ENCODE data around the gene FAAP20.

The FAAP20 gene

GRCh38 chr1:2176615-2177014 lies 18.0 kb downstream of the FAAP20 start:
- H3K4me3 ChIP-seq (ENCODE audit: low read length) = no peak overlapping the region
- no peak for TF ChIP-seq ZNF274 (IDR thresholded peaks at IDR 0.05; ENCODE audit: low read depth, low read length)

- no peak for TF ChIP-seq ZNF274 (IDR thresholded peaks at IDR 0.05; ENCODE audit: low read depth, low read length)
Measured at GRCh38 chr1:2175681-2176454, 18.7 kb downstream of the FAAP20 start.

GRCh38 chr1:2175055-2175414 lies 19.5 kb downstream of the FAAP20 start:
- no peak for TF ChIP-seq ZNF274 (IDR thresholded peaks at IDR 0.05; ENCODE audit: low read depth, low read length)
- H3K4me3 ChIP-seq (ENCODE audit: low read length) = no peak overlapping the region

More at GRCh38 chr1:2175681-2176454, 18.7 kb downstream of the FAAP20 start:
- no peak overlapping the region for H3K4me3 ChIP-seq (ENCODE audit: low read length)

GRCh38 chr1:2174348-2175054 lies 20.1 kb downstream of the FAAP20 start:
- H3K4me3 ChIP-seq (ENCODE audit: low read length) = no peak overlapping the region
- no peak for TF ChIP-seq ZNF274 (IDR thresholded peaks at IDR 0.05; ENCODE audit: low read depth, low read length)

GRCh38 chr1:2173546-2174347 lies 20.8 kb downstream of the FAAP20 start:
- no peak overlapping the region for H3K4me3 ChIP-seq (ENCODE audit: low read length)
- TF ChIP-seq ZNF274 (IDR thresholded peaks at IDR 0.05; ENCODE audit: low read depth, low read length) = no peak

GRCh38 chr1:2172551-2173146 lies 21.9 kb downstream of the FAAP20 start:
- TF ChIP-seq ZNF274 (IDR thresholded peaks at IDR 0.05; ENCODE audit: low read depth, low read length) = no peak
- no peak overlapping the region for H3K4me3 ChIP-seq (ENCODE audit: low read length)

- H3K4me3 ChIP-seq (ENCODE audit: low read length) = no peak overlapping the region
- no peak for TF ChIP-seq ZNF274 (IDR thresholded peaks at IDR 0.05; ENCODE audit: low read depth, low read length)
Measured at GRCh38 chr1:2172012-2172411, 22.6 kb downstream of the FAAP20 start.

GRCh38 chr1:2170211-2170610 lies 24.4 kb downstream of the FAAP20 start:
- no peak for TF ChIP-seq ZNF274 (IDR thresholded peaks at IDR 0.05; ENCODE audit: low read depth, low read length)

GRCh38 chr1:2169200-2169836 lies 25.3 kb downstream of the FAAP20 start:
- TF ChIP-seq ZNF274 (IDR thresholded peaks at IDR 0.05; ENCODE audit: low read depth, low read length) = no peak
- no peak overlapping the region for H3K4me3 ChIP-seq (ENCODE audit: low read length)

More at GRCh38 chr1:2170211-2170610, 24.4 kb downstream of the FAAP20 start:
- no peak overlapping the region for H3K4me3 ChIP-seq (ENCODE audit: low read length)

GRCh38 chr1:2168535-2168934 lies 26.0 kb downstream of the FAAP20 start:
- no peak for TF ChIP-seq ZNF274 (IDR thresholded peaks at IDR 0.05; ENCODE audit: low read depth, low read length)
- H3K4me3 ChIP-seq (ENCODE audit: low read length) = no peak overlapping the region

- TF ChIP-seq ZNF274 (IDR thresholded peaks at IDR 0.05; ENCODE audit: low read depth, low read length) = no peak
- no peak overlapping the region for H3K4me3 ChIP-seq (ENCODE audit: low read length)
Measured at GRCh38 chr1:2168090-2168489, 26.5 kb downstream of the FAAP20 start.

GRCh38 chr1:2166695-2167094 lies 27.9 kb downstream of the FAAP20 start:
- no peak overlapping the region for H3K4me3 ChIP-seq (ENCODE audit: low read length)
- TF ChIP-seq ZNF274 (IDR thresholded peaks at IDR 0.05; ENCODE audit: low read depth, low read length) = no peak

GRCh38 chr1:2166254-2166653 lies 28.3 kb downstream of the FAAP20 start:
- no peak overlapping the region for H3K4me3 ChIP-seq (ENCODE audit: low read length)
- TF ChIP-seq ZNF274 (IDR thresholded peaks at IDR 0.05; ENCODE audit: low read depth, low read length) = no peak

GRCh38 chr1:2165646-2166045 lies 28.9 kb downstream of the FAAP20 start:
- TF ChIP-seq ZNF274 (IDR thresholded peaks at IDR 0.05; ENCODE audit: low read depth, low read length) = no peak
- H3K4me3 ChIP-seq (ENCODE audit: low read length) = no peak overlapping the region

All from GM08714 (cell line).